Hepatocyte (in vitro differentiated cells): ENCODE data around the gene TRPM3.

Experiments used
- EZH2 ChIP-seq: fragments of 200-600 bp; sonication (generic); IDR thresholded peaks from 2 replicates; pipeline ENCODE4 v1.6.1; 2016; ENCODE audit warnings: antibody characterized with exemption, mild to moderate bottlenecking, borderline replicate concordance
- EZH2phosphoT487 ChIP-seq: fragments of 200-600 bp; sonication (generic); IDR thresholded peaks from one replicate; pipeline ENCODE4 v1.6.1; 2018; ENCODE audit warnings: antibody characterized with exemption, mild to moderate bottlenecking, low read depth, moderate library complexity; ENCODE audit not compliant: unreplicated experiment, severe bottlenecking
- TF ChIP-seq, protein P1 (sequence below): fragments of 200-600 bp; sonication (generic); IDR thresholded peaks from 2 replicates; pipeline ENCODE4 v1.5.1; 2016; ENCODE audit warnings: antibody characterized with exemption, mild to moderate bottlenecking; ENCODE audit not compliant: poor library complexity

DNA sequence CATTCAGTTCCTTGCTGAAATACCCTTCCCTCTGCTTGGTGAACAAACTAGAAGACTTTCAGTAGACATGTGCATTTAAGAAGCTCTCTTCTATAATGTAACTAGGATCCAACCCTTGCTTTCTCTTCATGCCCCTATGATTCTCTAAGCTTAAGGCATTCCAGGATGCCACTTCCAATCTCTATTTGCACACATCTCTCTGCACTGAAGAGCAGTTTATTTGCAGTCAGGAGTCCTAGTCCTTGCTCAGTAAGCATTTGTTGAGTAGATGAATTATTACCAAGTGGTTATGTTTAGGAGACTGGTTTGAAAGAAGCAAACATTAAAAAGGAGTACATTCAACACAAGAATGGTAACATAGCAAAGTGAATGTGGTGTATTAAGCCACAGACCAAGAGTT, 432.7 kb downstream of the TRPM3 start:
- TF ChIP-seq, protein P1, sequence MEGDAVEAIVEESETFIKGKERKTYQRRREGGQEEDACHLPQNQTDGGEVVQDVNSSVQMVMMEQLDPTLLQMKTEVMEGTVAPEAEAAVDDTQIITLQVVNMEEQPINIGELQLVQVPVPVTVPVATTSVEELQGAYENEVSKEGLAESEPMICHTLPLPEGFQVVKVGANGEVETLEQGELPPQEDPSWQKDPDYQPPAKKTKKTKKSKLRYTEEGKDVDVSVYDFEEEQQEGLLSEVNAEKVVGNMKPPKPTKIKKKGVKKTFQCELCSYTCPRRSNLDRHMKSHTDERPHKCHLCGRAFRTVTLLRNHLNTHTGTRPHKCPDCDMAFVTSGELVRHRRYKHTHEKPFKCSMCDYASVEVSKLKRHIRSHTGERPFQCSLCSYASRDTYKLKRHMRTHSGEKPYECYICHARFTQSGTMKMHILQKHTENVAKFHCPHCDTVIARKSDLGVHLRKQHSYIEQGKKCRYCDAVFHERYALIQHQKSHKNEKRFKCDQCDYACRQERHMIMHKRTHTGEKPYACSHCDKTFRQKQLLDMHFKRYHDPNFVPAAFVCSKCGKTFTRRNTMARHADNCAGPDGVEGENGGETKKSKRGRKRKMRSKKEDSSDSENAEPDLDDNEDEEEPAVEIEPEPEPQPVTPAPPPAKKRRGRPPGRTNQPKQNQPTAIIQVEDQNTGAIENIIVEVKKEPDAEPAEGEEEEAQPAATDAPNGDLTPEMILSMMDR = no peak
- no peak for TF ChIP-seq EZH2
- TF ChIP-seq EZH2phosphoT487 = no peak
